DOHH2 (cell line): ENCODE measurements around the gene LITAF.

Experiments used
- EZH2phosphoT487 ChIP-seq: fragments of 200-600 bp; sonication (generic); IDR thresholded peaks from 2 replicates; pipeline ENCODE4 v1.6.1; 2017; ENCODE audit warnings: borderline replicate concordance, mild to moderate bottlenecking, antibody characterized with exemption, low read length, moderate library complexity, mixed read lengths
- TF ChIP-seq, protein P1 (sequence below): fragments of 200-600 bp; sonication (generic); IDR thresholded peaks from one replicate; pipeline ENCODE4 v1.5.1; 2014; ENCODE audit warnings: antibody characterized with exemption, mild to moderate bottlenecking, low read depth, low read length; ENCODE audit not compliant: poor library complexity, severe bottlenecking

DNA sequence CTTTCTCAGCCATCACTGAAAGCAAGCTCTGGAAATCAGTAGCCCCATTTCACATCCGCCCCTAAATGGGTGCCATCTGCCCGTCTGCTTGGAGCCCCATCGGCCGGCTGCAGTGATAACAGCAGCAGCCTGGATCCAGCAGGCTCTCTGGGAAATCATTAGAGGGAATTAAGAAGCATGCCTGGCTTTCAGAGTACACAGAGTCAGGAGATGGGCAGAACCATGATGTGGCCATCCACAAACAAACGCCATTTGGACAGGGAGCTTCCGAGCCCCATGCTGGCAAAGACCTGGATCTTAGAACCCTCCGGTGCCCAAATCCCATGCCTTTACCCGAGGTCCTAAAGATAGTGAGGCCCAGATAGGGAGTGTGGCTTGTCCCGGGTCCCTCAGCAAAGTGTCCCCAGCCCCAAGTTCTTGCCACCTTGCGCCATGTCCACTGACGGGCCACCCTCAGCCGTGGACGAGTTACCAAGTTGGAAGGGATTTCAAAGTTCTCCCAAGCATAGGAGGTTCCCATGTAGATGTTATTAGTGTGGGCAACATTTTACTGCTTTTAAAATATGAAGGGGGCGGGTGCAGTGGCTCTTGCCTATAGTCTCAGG is 1.0 kb upstream of the LITAF start:
- TF ChIP-seq, protein P1, sequence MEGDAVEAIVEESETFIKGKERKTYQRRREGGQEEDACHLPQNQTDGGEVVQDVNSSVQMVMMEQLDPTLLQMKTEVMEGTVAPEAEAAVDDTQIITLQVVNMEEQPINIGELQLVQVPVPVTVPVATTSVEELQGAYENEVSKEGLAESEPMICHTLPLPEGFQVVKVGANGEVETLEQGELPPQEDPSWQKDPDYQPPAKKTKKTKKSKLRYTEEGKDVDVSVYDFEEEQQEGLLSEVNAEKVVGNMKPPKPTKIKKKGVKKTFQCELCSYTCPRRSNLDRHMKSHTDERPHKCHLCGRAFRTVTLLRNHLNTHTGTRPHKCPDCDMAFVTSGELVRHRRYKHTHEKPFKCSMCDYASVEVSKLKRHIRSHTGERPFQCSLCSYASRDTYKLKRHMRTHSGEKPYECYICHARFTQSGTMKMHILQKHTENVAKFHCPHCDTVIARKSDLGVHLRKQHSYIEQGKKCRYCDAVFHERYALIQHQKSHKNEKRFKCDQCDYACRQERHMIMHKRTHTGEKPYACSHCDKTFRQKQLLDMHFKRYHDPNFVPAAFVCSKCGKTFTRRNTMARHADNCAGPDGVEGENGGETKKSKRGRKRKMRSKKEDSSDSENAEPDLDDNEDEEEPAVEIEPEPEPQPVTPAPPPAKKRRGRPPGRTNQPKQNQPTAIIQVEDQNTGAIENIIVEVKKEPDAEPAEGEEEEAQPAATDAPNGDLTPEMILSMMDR: no peak
- TF ChIP-seq EZH2phosphoT487: no peak
